T-helper 1 cell treated with Interleukin-12 subunit alpha and Interleukin-12 subunit beta and Interleukin-4 antibody, amounts not matched to agents 30 ng/mL and 1 ng/mL, for 36 hours (primary cell): ENCODE data around the gene ANKRD13A. TPM values are rescaled to one million over a fixed set of nuclear protein-coding genes. Genes with fewer than 3 reads are reported as not detected.
"Not testable (repeated sequence)": the region's sequence is repeated elsewhere in the genome, so short reads cannot be mapped to it uniquely, and the experiment has no call there.

Experiments used
- intact Hi-C: fragments of 100-400 bp; cut with micrococcal nuclease; formaldehyde crosslinking; loops from one replicate; pipeline ENCODE4 v1.15.1; 2024
- total RNA-seq: library from RNA; stranded (reverse); gene quantifications from 2 replicates; pipeline ENCODE4 v1.2.3, GENCODE V29; 2022

The ANKRD13A gene
- total RNA-seq, 1 donor from 2014 or later, result 82.1 TPM

DNA sequence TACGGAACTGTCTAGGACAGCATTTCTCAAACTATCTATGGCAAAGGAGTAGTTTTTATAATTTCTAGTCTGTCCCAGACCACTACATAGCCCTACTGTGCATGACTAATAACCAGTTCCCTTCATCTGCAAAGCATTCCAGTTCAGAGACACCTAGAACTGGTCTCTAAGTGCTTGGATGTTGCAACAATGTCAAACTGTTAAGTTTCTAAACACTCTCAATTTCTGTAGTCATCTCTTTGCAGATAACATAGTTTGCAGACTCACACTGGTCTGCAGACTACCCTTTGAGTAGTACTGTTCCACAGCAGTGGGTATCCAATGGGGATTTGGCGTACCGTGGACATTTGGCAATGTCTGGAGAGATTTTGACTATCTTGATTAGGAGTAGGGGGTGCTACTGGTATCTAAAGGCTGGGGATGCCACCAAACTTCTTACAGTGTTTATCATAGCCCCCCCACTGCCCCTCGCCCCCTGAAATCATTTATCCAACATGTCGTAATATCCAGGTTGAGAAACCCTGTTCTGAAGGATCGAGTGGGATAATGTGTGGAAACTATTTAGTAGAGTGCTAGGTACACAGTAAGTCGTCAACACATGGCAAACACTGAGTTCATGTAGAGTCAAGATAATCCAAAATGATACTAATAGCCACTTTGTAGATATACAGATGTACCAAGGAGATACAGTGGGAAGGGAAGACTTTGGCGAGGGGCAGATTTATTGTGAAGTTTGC lies 47.4 kb downstream of the ANKRD13A start:
- intact Hi-C loops, result loop anchor here (10.0 kb wide), 1 partner anchor 472 kb away; the partner anchor contains the start of genes MMAB and MVK

DNA sequence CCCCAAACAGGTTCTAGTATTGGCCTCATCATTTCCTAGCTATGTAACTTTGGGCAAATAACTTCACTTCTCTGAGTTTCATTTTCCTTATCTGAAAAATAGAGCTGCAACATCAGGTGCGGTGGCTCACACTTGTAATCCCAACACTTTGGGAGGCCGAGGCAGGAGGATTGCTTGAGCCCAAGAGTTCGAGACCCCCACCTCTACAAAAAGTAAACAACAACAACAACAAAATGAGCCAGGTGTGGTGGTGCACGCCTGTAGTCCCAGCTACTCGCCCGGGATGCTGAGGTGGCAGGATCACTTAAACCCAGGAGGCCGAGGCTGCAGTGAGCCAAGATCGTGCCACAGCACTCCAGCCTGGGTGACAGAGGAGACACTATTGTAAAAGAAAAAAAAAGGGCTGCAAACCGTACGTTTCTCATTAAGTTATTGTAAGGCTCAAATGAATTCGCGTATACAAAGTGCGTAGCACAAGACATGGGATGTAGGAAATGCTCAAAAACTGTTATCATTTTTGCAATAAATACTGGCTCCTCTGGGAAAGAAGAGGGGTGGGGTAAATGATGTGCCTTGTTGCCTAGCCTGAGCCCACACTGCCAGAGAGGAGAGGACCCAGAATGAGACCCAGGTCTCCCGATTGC lies 48.2 kb downstream of the ANKRD13A start:
- intact Hi-C loops, result loop anchor here (10.0 kb wide), 1 partner anchor 473 kb away; the partner anchor contains the start of genes MMAB and MVK

DNA sequence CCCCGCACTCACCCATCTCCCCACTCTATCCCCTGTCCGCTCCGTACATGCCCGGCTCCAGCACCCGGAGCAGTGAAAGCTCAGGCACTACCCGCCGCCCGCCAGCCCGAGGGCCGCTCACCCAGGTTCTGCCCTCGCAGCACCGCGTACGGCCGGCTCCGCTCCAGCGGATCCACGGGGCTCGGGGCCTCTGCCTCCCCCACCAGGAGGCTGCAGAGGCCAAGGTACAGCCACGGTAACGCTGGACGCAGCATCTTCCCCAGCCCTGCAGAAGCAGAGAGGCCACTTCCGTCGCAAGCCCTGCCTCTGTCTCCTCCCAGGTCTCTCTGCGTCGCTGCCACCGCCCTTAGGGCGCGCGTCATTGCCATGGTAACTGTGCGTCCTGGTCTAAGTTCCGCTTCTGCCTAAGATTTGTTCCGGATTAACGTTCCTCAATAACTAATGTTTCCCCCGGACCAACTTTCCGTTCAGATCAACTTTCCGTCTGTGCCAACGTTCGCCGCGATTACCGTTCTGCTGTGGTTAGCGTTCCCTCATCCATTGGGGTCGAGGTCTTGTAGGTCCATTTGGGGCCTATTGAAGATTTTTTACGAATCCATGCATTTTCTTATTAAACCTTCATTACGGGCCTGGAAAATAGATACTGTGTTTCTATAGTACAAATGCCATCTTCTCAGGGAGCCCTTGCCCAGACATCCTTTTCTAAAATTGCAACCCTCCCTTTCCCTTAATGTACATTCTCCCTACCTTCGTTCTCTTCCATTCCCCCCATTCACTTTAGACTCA lies 49.2 kb downstream of the ANKRD13A start, which contains the start of gene C12orf76:
Gene C12orf76, minus strand, starts transcription at position 281 of the 786 bp plus-strand sequence. Its CDS starts 27 bp downstream, at position 254.
- intact Hi-C loops, result loop anchor here (1.0 to 10.0 kb wide), 13 partner anchors 8 to 571 kb away; partner anchors contain the start of genes ATP2A2, FAM222A, GIT2 and GLTP

DNA sequence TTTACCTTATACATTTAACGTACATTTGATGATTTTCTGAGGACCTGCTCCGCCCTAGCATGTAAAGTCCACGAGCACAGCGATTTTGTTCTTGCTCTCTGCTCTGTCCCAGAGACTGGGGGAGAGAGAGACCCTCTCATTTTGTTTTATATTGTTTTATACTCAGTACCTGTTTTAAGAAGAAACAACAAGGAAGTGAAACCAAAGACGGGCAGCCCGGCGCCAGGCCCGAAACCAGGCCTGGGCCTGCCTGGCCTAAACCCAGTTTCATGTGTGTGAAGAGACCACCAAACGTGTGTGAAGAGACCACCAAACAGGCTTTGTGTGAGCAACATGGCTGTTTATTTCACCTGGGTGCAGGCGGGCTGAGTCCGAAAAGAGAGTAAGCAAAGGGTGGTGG lies 49.8 kb downstream of the ANKRD13A start:
- intact Hi-C loops, result loop anchor here (2.0 to 10.0 kb wide), 2 partner anchors 336 to 474 kb away; partner anchors contain the start of genes FAM222A, MMAB and MVK

DNA sequence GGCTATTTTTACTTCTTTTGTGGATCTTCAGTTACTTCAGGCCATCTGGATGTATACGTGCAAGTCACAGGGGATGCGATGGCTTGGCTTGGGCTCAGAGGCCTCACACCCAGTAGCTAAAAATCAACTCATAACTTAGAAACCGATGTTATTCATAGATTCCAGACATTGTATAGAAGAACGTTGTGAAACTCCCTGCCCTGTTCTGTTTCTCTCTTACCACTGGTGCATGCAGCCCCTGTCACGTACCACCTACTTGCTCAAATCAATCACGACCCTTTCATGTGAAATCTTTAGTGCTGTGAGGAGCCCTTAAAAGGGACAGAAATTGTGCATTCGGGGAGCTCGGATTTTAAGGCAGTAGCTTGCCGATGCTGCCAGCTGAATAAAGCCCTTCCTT lies 50.4 kb downstream of the ANKRD13A start:
- intact Hi-C loops, result loop anchor here (2.0 to 10.0 kb wide), 2 partner anchors 337 to 475 kb away; partner anchors contain the start of genes FAM222A, MMAB and MVK

DNA sequence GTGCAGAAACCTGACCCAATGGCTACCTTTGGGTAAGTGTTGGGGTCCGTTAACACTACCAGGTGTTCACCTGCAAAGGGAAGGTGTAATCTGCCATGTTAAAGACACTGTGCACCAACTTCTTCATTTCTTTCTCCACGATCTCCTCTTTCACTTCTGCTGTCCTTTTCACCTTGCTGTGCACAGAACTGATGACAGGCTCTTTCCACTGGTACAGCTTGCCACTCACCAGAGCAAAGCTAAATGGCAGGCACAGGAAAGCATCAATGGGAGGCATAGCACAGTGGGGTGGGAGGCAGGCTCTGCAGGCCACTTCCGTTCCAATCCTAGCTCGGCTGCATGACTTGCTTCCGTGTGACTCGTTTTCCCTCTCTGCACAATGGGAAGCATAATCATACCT lies 51.7 kb downstream of the ANKRD13A start:
- intact Hi-C loops, result no loop called here

DNA sequence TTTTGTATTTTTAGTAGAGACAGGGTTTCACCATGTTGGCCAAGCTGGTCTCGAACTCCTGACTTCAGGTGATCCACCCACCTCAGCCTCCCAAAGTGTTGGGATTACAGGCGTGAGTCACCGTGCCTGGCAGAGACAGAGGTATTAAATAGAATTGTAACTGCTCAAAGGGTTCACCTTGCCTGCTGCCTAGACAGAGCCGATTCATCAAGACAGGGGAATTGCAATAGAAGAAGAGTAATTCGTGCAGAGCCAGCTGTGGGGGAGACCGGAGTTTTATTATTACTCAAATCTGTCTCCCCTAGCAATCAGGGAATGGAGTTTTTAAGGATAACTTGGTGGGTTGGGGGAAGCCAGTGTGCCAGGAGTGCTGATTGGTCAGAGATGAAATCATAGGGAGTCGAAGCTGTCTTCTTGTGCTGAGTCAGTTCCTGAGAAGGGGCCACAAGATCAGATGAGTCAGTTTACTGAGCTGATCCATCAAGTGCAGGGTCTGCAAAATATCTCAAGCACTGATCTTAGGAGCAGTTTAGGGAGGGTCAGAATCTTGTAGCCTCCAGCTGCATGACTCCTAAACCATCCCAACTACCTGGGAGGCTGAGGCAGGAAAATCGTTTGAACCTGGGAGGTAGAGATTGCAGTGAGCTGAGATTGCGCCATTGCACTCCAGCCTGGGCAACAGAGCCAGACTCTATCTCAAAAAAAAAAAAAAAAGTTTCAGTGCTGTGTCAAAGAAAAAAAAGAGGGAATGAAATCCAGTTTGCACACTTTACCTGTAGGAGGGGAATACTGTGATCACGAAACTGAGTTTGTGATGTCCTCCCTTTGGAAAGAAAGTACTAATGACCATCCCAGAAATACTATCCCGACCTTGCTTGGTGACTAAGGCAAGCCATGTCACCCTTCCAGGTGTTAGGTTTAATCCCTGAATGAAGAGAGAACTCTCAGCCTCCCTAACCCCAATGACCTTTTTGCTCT lies 56.4 kb downstream of the ANKRD13A start:
- intact Hi-C loops, result not testable (repeated sequence)

DNA sequence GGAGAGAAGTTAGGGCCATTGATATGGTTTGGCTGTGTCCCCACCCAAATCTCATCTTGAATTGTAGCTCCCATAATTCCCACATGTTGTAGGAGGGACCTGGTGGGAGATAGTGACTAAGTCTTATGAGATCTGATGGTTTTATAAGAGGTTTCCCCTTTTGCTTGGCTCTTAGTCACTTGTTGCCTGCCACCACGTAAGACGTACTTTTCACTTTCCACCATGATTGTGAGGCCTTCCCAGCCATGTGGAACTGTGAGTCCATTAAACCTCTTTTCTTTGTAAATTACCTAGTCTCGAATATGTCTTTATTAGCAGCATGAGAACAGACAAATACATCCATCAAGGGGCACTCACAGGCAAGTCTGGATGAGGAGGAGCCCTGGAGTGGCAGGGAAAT lies 57.4 kb downstream of the ANKRD13A start:
- intact Hi-C loops, result not testable (repeated sequence)

DNA sequence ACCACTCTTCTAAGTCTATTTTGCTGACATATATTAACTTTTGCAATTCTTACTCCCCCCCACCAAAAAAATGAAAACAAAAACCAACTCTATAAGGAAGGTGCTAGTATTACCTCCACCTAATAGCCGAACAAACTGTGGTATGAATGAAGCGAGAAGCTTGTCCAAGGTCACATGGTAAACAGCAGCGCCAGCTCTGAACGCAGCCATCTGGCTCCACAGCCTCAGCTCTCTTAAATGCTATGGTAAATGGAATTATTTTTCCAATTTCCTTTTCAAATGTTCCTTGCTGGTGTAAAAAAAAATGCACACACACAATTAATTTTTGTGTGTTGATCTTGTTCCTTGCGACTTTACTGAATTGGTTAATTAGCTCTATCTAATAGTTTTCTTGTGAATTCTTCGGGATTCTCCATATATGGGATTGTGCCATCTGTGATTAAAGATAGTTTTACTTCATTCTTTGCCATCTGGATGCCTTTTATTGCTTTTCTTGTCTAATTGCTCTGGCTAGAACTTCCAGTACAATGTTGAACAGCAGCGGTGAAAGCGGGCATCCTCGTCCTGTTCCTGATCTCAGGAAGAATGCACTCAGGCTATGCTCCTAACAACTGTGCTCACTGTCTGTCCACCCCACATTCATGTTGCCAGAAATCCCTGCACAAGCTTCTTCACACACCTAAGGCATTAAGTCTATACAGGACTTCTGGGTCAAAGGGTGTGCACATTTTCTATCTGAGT lies 59.8 kb downstream of the ANKRD13A start:
- intact Hi-C loops, result no loop called here

DNA sequence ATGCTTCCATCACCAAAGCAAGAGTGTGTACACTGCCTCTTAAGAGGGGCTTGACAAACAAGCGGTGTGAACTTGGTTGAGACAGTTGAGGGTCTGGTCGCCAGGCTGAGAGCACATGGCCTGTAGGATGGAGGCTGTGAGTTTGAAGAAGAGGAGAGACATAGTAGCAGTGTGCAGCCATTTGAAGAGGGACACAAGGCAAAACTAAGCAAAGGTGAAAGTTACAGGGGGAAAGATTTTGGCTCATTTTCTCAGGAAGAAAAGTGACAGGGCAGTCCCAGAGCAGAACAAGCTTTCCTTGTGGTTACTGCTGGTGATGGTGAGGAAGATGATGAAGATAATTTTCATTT lies 60.4 kb downstream of the ANKRD13A start:
- intact Hi-C loops, result no loop called here

DNA sequence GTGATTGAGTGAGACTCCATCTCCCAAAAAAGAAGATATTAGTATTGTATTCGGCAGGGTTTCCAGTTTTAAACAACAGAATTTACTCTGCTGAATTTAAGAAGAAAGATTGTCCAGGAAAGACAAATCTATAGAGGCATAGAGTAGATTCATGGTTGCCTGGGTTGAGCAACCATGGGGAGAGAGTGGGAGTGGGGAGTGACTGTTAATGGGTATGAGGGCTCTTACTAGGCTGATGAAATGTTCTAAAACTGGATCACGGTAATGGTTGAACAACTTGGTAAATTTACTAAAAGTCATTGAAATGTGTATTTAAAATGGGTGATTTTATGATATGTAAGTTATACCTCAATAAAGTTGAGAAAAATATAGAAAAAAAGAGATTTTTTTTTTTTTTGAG lies 63.0 kb downstream of the ANKRD13A start:
- intact Hi-C loops, result no loop called here

DNA sequence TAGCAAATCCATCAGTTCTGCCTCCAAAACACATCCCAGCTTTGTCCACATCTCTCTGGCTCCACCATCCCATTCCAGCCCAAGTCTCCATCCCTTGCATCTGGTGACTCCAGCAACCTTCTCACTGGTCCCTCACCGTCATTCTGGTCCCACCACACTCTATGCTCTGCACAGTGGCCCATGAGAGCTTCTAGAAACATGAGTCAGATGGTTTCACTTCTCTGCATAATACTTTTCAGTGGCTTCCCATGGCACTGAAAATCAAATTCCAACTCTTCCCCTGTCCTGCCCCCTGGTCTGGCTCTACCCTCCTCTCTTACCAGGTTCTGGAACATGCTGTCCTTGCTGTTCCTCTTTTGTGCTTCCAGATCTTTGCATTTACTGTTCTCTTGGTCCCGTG lies 66.3 kb downstream of the ANKRD13A start:
- intact Hi-C loops, result no loop called here

DNA sequence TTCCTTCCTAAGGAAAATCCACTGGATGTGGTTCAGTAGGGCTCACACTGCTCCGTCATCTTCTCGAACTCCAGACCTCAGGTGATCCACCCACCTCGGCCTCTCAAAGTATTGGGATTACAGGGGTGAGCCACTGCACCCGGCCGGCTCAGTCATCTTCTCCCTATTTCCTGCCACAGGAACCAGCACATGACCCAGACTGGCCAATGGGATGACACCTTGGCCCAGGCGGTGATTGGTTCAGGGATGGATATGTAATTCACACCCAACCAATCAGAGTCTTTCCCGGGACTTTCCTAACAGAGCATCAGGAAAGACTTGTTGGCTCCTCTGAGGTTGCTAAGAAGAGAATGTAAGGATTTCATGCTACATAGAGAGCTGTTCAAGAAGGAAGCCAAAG lies 68.3 kb downstream of the ANKRD13A start:
- intact Hi-C loops, result no loop called here

DNA sequence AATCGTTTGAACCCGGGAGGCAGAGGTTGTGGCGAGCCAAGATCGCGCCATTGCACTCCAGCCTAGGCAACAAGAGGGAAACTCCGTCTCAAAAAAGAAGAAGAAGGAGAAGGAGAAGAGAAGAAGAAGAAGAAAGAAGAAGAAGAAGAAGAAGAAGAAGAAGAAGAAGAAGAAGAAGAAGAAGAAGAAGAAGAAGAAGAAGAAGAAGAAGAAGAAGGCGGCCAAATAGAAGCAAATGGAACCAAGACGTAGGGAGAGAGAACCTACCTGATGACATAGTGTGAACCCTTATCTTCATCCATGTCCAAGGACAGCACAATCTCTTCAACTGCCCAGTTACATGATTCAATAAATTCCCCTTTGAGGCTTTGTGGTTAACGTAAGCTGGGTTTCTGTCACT lies 68.9 kb downstream of the ANKRD13A start:
- intact Hi-C loops, result not testable (repeated sequence)

DNA sequence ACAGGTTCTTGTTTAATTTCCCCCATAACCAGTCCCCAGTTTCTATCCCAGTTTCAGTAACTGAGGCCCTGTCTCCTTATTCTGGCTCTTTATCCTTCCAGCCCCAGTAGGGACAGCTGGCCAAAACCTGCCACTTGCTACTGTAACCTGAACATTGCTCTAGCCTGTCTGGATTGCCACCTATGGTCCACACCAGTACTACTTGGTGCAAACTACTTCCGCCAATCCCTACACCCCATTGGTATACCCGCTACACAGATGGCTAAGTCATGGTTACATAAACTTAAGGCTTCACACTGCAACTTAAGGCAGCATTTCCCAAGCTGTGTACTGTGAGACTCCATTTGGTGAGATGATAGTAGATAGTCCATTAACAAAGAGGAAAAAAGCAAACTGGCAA lies 69.4 kb downstream of the ANKRD13A start:
- intact Hi-C loops, result no loop called here

DNA sequence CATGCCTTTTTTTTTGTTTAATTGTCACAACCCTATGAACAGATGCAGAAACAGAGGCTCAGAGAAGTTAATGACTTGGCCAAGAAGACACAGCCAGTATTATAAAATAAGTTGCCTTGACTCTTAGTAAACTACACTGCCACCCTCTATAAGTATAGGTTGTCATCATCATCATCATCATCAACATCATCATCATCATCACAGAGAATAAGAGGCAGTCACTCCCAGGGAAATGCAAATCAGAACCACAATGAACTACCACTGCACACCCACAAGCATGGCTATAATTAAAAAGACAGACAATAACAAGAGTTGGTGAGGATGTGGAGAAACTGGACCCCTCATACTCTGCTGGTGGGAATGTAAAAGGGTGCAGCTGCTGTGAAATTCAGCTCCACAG lies 72.3 kb downstream of the ANKRD13A start:
- intact Hi-C loops, result loop anchor here (10.0 kb wide), 2 partner anchors 187 to 513 kb away; partner anchors contain the start of genes GLTP and PPTC7

DNA sequence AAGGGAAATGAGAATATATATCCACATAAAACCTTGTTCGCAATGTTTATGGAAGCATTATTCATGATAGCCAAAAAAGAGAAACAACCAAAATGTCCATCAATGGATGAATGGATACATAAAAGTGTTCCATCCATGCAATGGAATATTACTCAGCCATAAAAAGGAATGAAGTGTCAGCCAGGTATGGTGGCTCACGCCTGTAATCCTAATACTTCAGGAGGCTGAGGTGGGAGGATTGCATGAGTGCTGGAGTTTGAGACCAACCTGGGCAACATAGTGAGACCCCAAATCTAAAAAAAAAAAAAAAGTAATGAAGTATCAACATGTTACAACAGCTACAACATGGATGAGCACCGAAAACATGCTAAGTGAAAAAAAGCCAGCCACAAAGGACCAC lies 72.7 kb downstream of the ANKRD13A start:
- intact Hi-C loops, result loop anchor here (10.0 kb wide), 2 partner anchors 187 to 513 kb away; partner anchors contain the start of genes GLTP and PPTC7

DNA sequence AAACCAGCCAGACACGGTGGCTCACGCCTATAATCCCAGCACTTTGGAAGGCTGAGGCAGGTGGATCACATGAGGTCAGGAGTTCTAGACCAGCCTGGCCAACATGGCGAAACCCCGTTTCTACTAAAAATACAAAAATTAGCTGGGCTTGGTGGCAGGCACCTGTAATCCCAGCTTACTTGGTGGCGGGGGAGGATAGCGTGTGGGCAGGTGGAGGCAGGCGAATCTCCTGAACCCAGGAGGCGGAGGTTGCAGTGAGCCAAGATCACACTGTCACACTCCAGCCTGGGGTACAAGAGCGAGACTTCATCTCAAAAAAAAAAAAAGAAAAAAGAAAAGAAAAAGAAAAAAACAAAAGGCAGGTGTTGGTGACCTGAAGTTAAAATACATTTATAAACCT lies 73.4 kb downstream of the ANKRD13A start:
- intact Hi-C loops, result loop anchor here (10.0 kb wide), 2 partner anchors 188 to 512 kb away; partner anchors contain the start of genes GLTP and PPTC7
